CD14-positive monocyte (primary cell): Measurements from ENCODE around the gene SPHKAP. TPM values are rescaled to one million over a fixed set of nuclear protein-coding genes. Genes with fewer than 3 reads are reported as not detected.

Experiments
- DNase-seq, 3 donors: peaks; one replicate each; pipeline ENCODE4 v3.0.0-alpha.2; 2011 to 2022
- H2AFZ ChIP-seq: 2 replicates; pipeline ENCODE4 v1.6.0; 2012; ENCODE audit warnings: mild to moderate bottlenecking, low read depth, low read length, inconsistent platforms; ENCODE audit not compliant: insufficient read depth, poor library complexity, severe bottlenecking
- H3K27ac ChIP-seq, 2 donors: 1 replicate in 1 of 2; 2 replicates in 1 of 2; pipeline ENCODE4 v1.5.1; 2012 to 2013; ENCODE audit warnings: low read length in 2 of 2, control low read depth in 1 of 2, inconsistent platforms in 1 of 2, low read depth in 1 of 2, mild to moderate bottlenecking in 1 of 2
- H3K27me3 ChIP-seq, 2 donors: one replicate each; pipeline versions ENCODE4 v1.6.0 to v1.6.1; 2011 to 2013; ENCODE audit warnings: low read length in 2 of 2; ENCODE audit not compliant: control insufficient read depth in 2 of 2, insufficient read depth in 2 of 2
- H3K36me3 ChIP-seq, 2 donors: replicated peaks in 1 of 2; 1 replicate in 1 of 2; 2 replicates in 1 of 2; pipeline versions ENCODE4 v1.5.1 to v1.6.1; 2012 to 2013; ENCODE audit warnings: low read length in 2 of 2, control low read depth in 1 of 2, inconsistent platforms in 1 of 2, mild to moderate bottlenecking in 1 of 2; ENCODE audit not compliant: insufficient read depth in 2 of 2, control insufficient read depth in 1 of 2
- H3K4me1 ChIP-seq, 2 donors: 1 replicate in 1 of 2; 2 replicates in 1 of 2; pipeline versions ENCODE4 v1.5.1 to v1.6.1; 2012 to 2013; ENCODE audit warnings: low read length in 2 of 2, control low read depth in 1 of 2, inconsistent platforms in 1 of 2, mild to moderate bottlenecking in 1 of 2, moderate library complexity in 1 of 2; ENCODE audit not compliant: insufficient read depth in 2 of 2, control insufficient read depth in 1 of 2
- H3K4me2 ChIP-seq: replicated peaks from 2 replicates; pipeline ENCODE3; 2012; ENCODE audit warnings: low read length, moderate library complexity, mild to moderate bottlenecking; ENCODE audit not compliant: poor library complexity, severe bottlenecking; ENCODE audit errors: extremely low read depth
- H3K4me3 ChIP-seq, 3 experiments: fragments of 200-600 bp in 1 of 3; sonication (generic) in 1 of 3; replicated peaks in 1 of 3; 1 replicate in 2 of 3; 2 replicates in 1 of 3; pipeline ENCODE4 v1.5.1; 2011 to 2013; ENCODE audit warnings: low read length in 3 of 3, mild to moderate bottlenecking in 3 of 3, control low read depth in 2 of 3, low read depth in 2 of 3, inconsistent platforms in 1 of 3, moderate library complexity in 1 of 3
- H3K79me2 ChIP-seq: 2 replicates; pipeline ENCODE4 v1.6.0; 2012; ENCODE audit warnings: mild to moderate bottlenecking, control low read depth, inconsistent platforms, low read length, moderate library complexity; ENCODE audit not compliant: insufficient read depth
- H3K9ac ChIP-seq: 2 replicates; pipeline ENCODE4 v1.6.0; 2017; ENCODE audit warnings: low read length, mild to moderate bottlenecking; ENCODE audit not compliant: insufficient read depth, poor library complexity, severe bottlenecking
- H3K9me3 ChIP-seq, 2 donors: replicated peaks in 1 of 2; 1 replicate in 1 of 2; 2 replicates in 1 of 2; pipeline versions ENCODE4 v1.5.1 to v1.6.1; 2012 to 2013; ENCODE audit warnings: low read length in 2 of 2, control low read depth in 1 of 2; ENCODE audit not compliant: control insufficient read depth in 1 of 2, insufficient read depth in 1 of 2
- H4K20me1 ChIP-seq: 2 replicates; pipeline ENCODE4 v1.6.0; 2012; ENCODE audit warnings: mild to moderate bottlenecking, low read length, control low read depth, moderate library complexity; ENCODE audit not compliant: insufficient read depth
- H3K27ac Mint-ChIP-seq, 7 donors: one replicate each; pipeline ENCODE4 v1.8.0; 2020; ENCODE audit warnings: mild to moderate bottlenecking in 7 of 7, mixed read lengths in 7 of 7, moderate library complexity in 6 of 7, inconsistent platforms in 2 of 7
- H3K27me3 Mint-ChIP-seq, 3 donors: one replicate each; pipeline ENCODE4 v1.8.0; 2021 to 2022; ENCODE audit warnings: low read depth in 3 of 3, mild to moderate bottlenecking in 3 of 3, mixed read lengths in 3 of 3, moderate library complexity in 3 of 3, inconsistent platforms in 1 of 3
- H3K36me3 Mint-ChIP-seq, 2 donors: one replicate each; pipeline ENCODE4 v1.8.0; 2020; ENCODE audit warnings: mixed read lengths in 2 of 2, inconsistent platforms in 1 of 2, mild to moderate bottlenecking in 1 of 2
- H3K4me1 Mint-ChIP-seq: one replicate; pipeline ENCODE4 v1.8.0; 2020; ENCODE audit warnings: mild to moderate bottlenecking, mixed read lengths
- H3K4me3 Mint-ChIP-seq, 2 donors: one replicate each; pipeline ENCODE4 v1.8.0; 2020; ENCODE audit warnings: mild to moderate bottlenecking in 2 of 2, mixed read lengths in 2 of 2, moderate library complexity in 1 of 2
- H3K9me3 Mint-ChIP-seq, 7 donors: one replicate each; pipeline ENCODE4 v1.8.0; 2020 to 2022; ENCODE audit warnings: mixed read lengths in 7 of 7, mild to moderate bottlenecking in 6 of 7, moderate library complexity in 6 of 7, inconsistent platforms in 2 of 7
- WGBS: methylation state at CpG from one replicate; pipeline ENCODE4 v1.1.5; 2013; ENCODE audit warnings: missing lambda C conversion rate; ENCODE audit not compliant: insufficient coverage; 5-methylcytosine and 5-hydroxymethylcytosine counted together
- intact Hi-C, 2 donors: fragments of 100-400 bp; cut with micrococcal nuclease; formaldehyde crosslinking; loops; one replicate each; pipeline versions ENCODE4 v1.15.0 to v1.15.1; 2023
- polyA plus RNA-seq, 3 donors: library from polyadenylated mRNA; depleted of rRNA in 1 of 3; unstranded in 2 of 3; stranded (reverse) in 1 of 3; fragments of 300-500 nt in 2 of 3; fragments of >200 nt in 1 of 3; fragmentation: Illumina TruSeq in 2 of 3; gene quantifications; 1 replicate in 2 of 3; 2 replicates in 1 of 3; pipeline ENCODE4 v1.2.3, GENCODE V29; 2012 to 2021
- TF ChIP-seq, protein P1 (sequence below): fragments of 200-600 bp; IDR thresholded peaks from one replicate; pipeline ENCODE4 v1.8.0; 2022; ENCODE audit warnings: antibody characterized with exemption, mild to moderate bottlenecking

Gene SPHKAP
- polyA plus RNA-seq, 3 donors: not detected

DNA sequence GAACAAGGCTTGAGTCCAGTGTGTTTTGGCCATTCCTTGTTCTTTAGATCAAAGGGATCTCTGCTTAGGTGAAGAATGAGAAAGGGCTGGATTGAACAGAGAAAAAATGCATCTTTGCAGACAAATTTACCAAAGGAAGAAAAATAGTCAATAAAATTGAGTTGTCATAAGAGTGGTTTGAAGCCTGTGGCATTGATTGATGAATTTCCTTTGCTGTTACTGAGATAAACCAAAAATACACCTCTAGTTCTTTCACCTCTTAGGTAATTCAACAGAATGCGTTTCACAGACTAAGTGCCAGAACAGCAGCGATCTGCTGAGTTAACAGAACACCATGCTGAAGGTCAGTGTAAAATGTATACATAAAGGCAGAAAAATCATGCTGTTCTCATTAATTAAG is 96.8 kb downstream of the SPHKAP start:
- peaks cover 2 to 6% (median 3%) of the 10 kb centered on the region in 7 donors for H3K9me3 Mint-ChIP-seq
- no peaks in the 10 kb centered on the region for H3K36me3 ChIP-seq
- H3K79me2 ChIP-seq: no peaks in the 10 kb centered on the region
- peaks cover 5 to 8% of the 10 kb centered on the region in 2 donors for H3K9me3 ChIP-seq
- WGBS: no CpG with 5 or more reads among the region's 2 CpGs
- no peaks in the 10 kb centered on the region for H3K27me3 ChIP-seq
- no peak overlapping the region for H2AFZ ChIP-seq
- no peak overlapping the region for H3K9ac ChIP-seq
- H3K4me2 ChIP-seq: no peak overlapping the region
- H3K27me3 Mint-ChIP-seq: no peaks in the 10 kb centered on the region
- H3K4me3 ChIP-seq: no peak overlapping the region
- no peak overlapping the region for H3K27ac ChIP-seq
- DNase-seq: no peak
- H4K20me1 ChIP-seq: no peaks in the 10 kb centered on the region
- no peak overlapping the region for H3K4me3 Mint-ChIP-seq
- no peaks in the 10 kb centered on the region for H3K4me1 ChIP-seq
- TF ChIP-seq, protein P1, sequence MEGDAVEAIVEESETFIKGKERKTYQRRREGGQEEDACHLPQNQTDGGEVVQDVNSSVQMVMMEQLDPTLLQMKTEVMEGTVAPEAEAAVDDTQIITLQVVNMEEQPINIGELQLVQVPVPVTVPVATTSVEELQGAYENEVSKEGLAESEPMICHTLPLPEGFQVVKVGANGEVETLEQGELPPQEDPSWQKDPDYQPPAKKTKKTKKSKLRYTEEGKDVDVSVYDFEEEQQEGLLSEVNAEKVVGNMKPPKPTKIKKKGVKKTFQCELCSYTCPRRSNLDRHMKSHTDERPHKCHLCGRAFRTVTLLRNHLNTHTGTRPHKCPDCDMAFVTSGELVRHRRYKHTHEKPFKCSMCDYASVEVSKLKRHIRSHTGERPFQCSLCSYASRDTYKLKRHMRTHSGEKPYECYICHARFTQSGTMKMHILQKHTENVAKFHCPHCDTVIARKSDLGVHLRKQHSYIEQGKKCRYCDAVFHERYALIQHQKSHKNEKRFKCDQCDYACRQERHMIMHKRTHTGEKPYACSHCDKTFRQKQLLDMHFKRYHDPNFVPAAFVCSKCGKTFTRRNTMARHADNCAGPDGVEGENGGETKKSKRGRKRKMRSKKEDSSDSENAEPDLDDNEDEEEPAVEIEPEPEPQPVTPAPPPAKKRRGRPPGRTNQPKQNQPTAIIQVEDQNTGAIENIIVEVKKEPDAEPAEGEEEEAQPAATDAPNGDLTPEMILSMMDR: no peak
- no peak overlapping the region for H3K27ac Mint-ChIP-seq
- H3K4me1 Mint-ChIP-seq: no peaks in the 10 kb centered on the region
- H3K36me3 Mint-ChIP-seq: no peaks in the 10 kb centered on the region
- intact Hi-C loops: no loop called here

DNA sequence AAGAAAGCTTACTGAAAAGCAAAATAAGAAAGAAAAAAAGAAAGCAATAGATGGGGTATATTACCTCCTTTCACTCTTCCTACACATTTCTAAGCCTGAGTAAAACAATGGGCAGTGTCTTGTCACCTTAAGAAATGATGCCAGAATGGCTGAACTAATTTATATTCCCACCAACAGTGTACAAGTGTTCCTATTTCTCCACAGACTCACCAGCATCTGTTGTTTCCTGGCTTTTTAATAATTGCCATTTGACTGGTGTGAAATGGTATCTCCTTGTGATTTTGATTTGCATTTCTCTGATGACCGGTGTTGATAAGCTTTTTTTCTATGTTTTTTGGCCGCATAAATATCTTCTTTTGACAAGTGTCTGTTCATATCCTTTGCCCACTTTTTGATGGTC is 98.4 kb downstream of the SPHKAP start:
- Histone ChIP-seq H3K9me3 (peaks cover 12 to 13% of the 10 kb centered on the region in 2 donors), H2AFZ (no peak overlapping the region), H3K27ac (no peak overlapping the region), H3K36me3 (no peaks in the 10 kb centered on the region), H3K27me3 (no peaks in the 10 kb centered on the region), H3K9ac (no peak overlapping the region), H4K20me1 (no peaks in the 10 kb centered on the region), H3K4me3 (no peak overlapping the region), H3K4me2 (no peak overlapping the region), H3K4me1 (no peaks in the 10 kb centered on the region), H3K79me2 (no peaks in the 10 kb centered on the region)
- TF ChIP-seq, protein P1: no peak
- H3K27ac Mint-ChIP-seq: no peak overlapping the region
- no peaks in the 10 kb centered on the region for H3K4me1 Mint-ChIP-seq
- DNase-seq: no peak
- no peaks in the 10 kb centered on the region for H3K36me3 Mint-ChIP-seq
- H3K27me3 Mint-ChIP-seq: no peaks in the 10 kb centered on the region
- intact Hi-C loops: no loop called here
- WGBS: no CpG with 5 or more reads among the region's 2 CpGs
- H3K4me3 Mint-ChIP-seq: no peak overlapping the region
- peaks cover 2 to 11% (median 7%) of the 10 kb centered on the region in 7 donors for H3K9me3 Mint-ChIP-seq
